Gastrocnemius medialis (tissue), 4 donors: ENCODE measurements around the gene ABR. TPM values are rescaled to one million over a fixed set of nuclear protein-coding genes. Genes with fewer than 3 reads are reported as not detected.
A peak's percentile ranks its signal among the peaks of the same experiment; 100 is the strongest.
"Not testable (repeated sequence)": the region's sequence is repeated elsewhere in the genome, so short reads cannot be mapped to it uniquely, and the experiment has no call there.

Source experiments
- ATAC-seq, 2 donors: fragments of 150-250 bp; one replicate each; pipeline ENCODE4 v1.9.1; 2016
- DNase-seq, 2 donors: peaks; one replicate each; pipeline ENCODE4 v3.0.0-alpha.2; 2019
- H3K27ac ChIP-seq, 4 donors: fragments of 200-600 bp; sonication (generic); 1 replicate in 1 of 4; 2 replicates in 3 of 4; pipeline ENCODE4 v1.5.1; 2016 to 2018; ENCODE audit warnings: mild to moderate bottlenecking in 2 of 4, moderate library complexity in 1 of 4
- H3K27me3 ChIP-seq, 3 donors: fragments of 200-600 bp; sonication (generic) in 2 of 3; 1 replicate in 1 of 3; 2 replicates in 2 of 3; pipeline versions ENCODE4 v1.5.1 to v1.6.0; 2016 to 2019; ENCODE audit warnings: mild to moderate bottlenecking in 1 of 3, moderate library complexity in 1 of 3
- H3K36me3 ChIP-seq, 2 donors: fragments of 200-600 bp; sonication (generic) in 1 of 2; one replicate each; pipeline ENCODE4 v1.5.1; 2017 to 2018
- H3K4me1 ChIP-seq, 2 donors: fragments of 200-600 bp; sonication (generic) in 1 of 2; one replicate each; pipeline ENCODE4 v1.5.1; 2016 to 2017; ENCODE audit warnings: mild to moderate bottlenecking in 2 of 2
- H3K4me3 ChIP-seq, 4 donors: fragments of 200-600 bp; sonication (generic) in 3 of 4; 1 replicate in 1 of 4; 2 replicates in 3 of 4; pipeline ENCODE4 v1.5.1; 2016 to 2019; ENCODE audit warnings: mild to moderate bottlenecking in 2 of 4
- H3K9me3 ChIP-seq, 3 donors: fragments of 200-600 bp; sonication (generic) in 2 of 3; 1 replicate in 1 of 3; 2 replicates in 2 of 3; pipeline ENCODE4 v1.5.1; 2016 to 2019
- POLR2A ChIP-seq, 2 donors: fragments of 450-650 bp; IDR thresholded peaks; one replicate each; pipeline ENCODE4 v1.6.1; 2017; ENCODE audit warnings: antibody characterized with exemption in 2 of 2, mild to moderate bottlenecking in 2 of 2, moderate library complexity in 2 of 2
- in situ Hi-C, 4 donors: fragments of 200-750 bp; cut with MboI; loops; one replicate each; pipeline versions ENCODE4 v1.15.0 to v1.8.0; 2017; ENCODE audit warnings: low sequenced_read_pairs in 4 of 4
- intact Hi-C: fragments of 100-400 bp; cut with DNase I; formaldehyde crosslinking; loops from one replicate; pipeline ENCODE4 v1.15.1; 2023; ENCODE audit warnings: low total_unique reads
- total RNA-seq, 4 donors: library from RNA; depleted of rRNA; stranded (reverse); fragments of >200 nt; gene quantifications; one replicate each; pipeline versions ENCODE4 v1.1.0 to v1.2.3, GENCODE V29; 2016
- TF ChIP-seq, protein P1 (sequence below), 5 experiments: fragments of 450-650 bp in 3 of 5; fragments of 200-600 bp in 2 of 5; sonication (generic) in 2 of 5; IDR thresholded peaks in 4 of 5; conservative IDR thresholded peaks in 1 of 5; 1 replicate in 4 of 5; 2 replicates in 1 of 5; pipeline ENCODE4 v1.5.1; 2016 to 2019; ENCODE audit warnings: antibody characterized with exemption in 5 of 5, mild to moderate bottlenecking in 3 of 5, moderate library complexity in 3 of 5

The ABR gene
- total RNA-seq, 4 donors from 2014 or later = 9.7 to 15.4 (median 12.8) TPM

DNA sequence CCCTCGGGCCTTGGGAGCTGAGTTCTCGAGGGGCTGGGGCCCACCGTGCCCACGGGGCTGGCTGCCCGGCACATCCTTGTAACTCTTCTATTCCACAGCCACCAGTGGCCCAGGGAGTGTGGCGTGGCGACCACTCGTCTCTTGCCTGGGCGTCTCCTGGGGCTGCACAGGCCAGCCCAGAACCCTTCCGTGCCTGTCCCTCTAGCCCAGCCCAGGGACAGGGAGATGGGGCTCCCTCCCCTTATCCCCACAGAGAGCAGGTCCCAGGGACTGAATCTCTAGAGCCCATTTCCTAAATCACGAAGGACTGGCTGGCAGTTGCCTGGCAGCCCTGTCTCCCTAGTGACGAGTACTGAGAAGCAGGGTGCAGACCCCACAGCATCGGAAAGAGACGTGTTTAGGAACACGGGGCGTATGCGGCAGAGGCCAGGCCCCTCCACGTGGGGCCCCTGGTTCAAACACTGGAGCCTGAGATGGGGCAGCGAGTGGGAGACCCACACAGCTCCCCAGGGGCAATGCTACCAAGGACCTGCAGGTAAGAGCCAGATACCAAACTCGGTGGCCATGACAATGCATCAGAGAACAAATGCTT lies 131.8 kb downstream of the ABR start:
- H3K36me3 ChIP-seq = no peaks in the 10 kb centered on the region
- in situ Hi-C loops (no loop called here), intact Hi-C loops (no loop called here)
- no peak for TF ChIP-seq POLR2A (IDR thresholded peaks at IDR 0.05)
- TF ChIP-seq, protein P1, sequence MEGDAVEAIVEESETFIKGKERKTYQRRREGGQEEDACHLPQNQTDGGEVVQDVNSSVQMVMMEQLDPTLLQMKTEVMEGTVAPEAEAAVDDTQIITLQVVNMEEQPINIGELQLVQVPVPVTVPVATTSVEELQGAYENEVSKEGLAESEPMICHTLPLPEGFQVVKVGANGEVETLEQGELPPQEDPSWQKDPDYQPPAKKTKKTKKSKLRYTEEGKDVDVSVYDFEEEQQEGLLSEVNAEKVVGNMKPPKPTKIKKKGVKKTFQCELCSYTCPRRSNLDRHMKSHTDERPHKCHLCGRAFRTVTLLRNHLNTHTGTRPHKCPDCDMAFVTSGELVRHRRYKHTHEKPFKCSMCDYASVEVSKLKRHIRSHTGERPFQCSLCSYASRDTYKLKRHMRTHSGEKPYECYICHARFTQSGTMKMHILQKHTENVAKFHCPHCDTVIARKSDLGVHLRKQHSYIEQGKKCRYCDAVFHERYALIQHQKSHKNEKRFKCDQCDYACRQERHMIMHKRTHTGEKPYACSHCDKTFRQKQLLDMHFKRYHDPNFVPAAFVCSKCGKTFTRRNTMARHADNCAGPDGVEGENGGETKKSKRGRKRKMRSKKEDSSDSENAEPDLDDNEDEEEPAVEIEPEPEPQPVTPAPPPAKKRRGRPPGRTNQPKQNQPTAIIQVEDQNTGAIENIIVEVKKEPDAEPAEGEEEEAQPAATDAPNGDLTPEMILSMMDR (IDR thresholded peaks at IDR 0.05 in 4 of 5, conservative IDR thresholded peaks at IDR 0.05 in 1 of 5) = no peak
- no peak for ATAC-seq
- H3K27me3 ChIP-seq = no peaks in the 10 kb centered on the region
- H3K9me3 ChIP-seq = no peaks in the 10 kb centered on the region
- no peak overlapping the region for H3K27ac ChIP-seq
- DNase-seq = no peak
- no peak overlapping the region for H3K4me3 ChIP-seq
- H3K4me1 ChIP-seq = peaks cover 0 to 8% of the 10 kb centered on the region in 2 donors

DNA sequence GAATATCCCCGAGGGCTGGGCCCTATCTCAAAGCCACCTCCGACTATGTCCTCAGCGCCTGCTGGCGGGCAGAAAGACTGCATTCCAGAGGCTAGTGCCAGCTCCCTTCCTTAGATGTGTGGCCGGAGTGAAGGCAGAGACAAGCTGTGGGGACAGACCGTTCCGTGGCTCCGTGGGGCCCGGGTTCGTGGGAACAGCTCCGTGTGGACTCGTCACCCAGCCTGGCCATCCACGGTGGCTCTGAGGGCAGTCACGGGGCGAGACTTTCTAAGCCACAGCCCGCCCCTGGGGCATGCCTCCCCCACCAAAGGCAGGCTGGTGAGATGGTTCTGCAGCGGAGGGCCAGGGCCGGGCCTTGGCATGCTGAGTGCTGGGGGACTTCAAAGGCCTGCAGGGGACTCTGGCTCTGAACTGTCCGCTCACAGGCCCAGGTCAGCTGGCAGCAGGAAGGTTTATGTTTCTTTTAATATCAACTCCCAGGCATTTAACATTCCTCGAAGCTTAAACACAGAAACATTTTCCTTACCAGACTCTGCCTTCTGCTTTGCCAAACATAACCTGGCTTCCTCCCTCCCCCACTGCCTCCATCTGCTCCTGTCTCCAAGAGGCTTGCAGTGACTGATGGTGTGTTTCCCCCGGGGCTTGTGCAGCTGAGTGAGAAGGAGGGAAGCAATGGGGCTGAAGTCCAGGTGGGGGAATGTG lies 132.5 kb downstream of the ABR start:
- Histone ChIP-seq H3K9me3 (no peaks in the 10 kb centered on the region), H3K4me3 (no peak overlapping the region), H3K4me1 (peaks cover 0 to 8% of the 10 kb centered on the region in 2 donors), H3K36me3 (no peaks in the 10 kb centered on the region), H3K27me3 (no peaks in the 10 kb centered on the region), H3K27ac (peak overlapping the region in 1 of 4 donors; percentile 46)
- DNase-seq = no peak
- in situ Hi-C loops = no loop called here
- TF ChIP-seq POLR2A (IDR thresholded peaks at IDR 0.05) = no peak
- TF ChIP-seq, protein P1 (IDR thresholded peaks at IDR 0.05 in 4 of 5, conservative IDR thresholded peaks at IDR 0.05 in 1 of 5) = no peak
- intact Hi-C loops = no loop called here
- ATAC-seq = no peak

DNA sequence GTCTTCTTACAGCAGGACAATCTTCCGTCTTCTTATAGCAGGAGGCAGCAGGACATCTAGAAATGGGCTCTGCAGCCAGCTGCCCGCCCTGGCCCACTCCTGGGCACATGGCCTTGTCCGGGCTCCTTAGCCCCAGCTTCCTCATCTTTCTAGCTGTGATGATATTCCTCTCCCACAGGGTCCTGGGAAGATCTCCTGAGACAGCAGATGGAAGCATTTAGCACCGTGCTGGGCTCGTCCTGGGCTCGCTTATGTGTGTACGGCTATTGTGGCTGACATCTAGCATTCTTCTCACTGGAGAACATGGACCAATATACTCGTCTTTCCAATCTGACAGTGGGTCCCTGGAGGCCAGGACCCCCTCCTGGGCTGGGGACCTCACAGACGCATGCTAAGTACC lies 134.3 kb downstream of the ABR start:
- ATAC-seq (no peak), DNase-seq (no peak)
- Histone ChIP-seq H3K36me3 (no peaks in the 10 kb centered on the region), H3K27ac (peak overlapping the region in 2 of 4 donors; percentile 68 to 78), H3K4me3 (no peak overlapping the region), H3K4me1 (peaks cover 0 to 16% of the 10 kb centered on the region in 2 donors), H3K9me3 (no peaks in the 10 kb centered on the region), H3K27me3 (no peaks in the 10 kb centered on the region)
- in situ Hi-C loops = no loop called here
- intact Hi-C loops = no loop called here
- TF ChIP-seq, protein P1 (IDR thresholded peaks at IDR 0.05 in 4 of 5, conservative IDR thresholded peaks at IDR 0.05 in 1 of 5) = no peak
- TF ChIP-seq POLR2A (IDR thresholded peaks at IDR 0.05) = no peak

DNA sequence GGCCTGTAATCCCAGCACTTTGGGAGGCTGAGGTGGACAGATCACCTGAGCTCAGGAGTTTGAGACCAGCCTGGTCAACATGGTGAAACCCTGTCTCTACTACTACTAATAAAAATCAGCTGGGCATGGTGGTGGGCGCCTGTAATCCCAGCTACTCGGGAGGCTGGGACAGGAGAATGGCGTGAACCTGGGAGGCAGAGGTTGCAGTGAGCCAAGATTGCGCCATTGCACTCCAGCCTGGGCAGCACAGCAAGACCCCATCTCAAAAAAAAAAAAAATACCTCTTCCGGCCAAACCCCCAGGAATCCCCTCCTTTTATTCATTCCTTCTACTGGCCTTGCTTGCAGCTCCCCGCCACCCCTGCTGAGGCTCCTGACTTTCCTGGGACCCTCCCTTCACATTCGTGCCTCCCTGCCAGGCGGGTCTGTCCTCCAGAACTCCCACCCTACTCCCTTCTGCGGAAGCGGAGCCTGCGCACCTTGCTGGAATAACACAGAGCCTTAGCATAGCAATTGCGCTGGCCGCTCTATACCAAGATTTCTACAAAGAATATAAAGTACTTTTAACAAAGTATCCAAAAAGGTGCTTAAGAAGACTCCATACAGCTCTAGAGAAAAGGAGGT lies 135.3 kb downstream of the ABR start:
- ATAC-seq, intact Hi-C loops, H3K36me3 ChIP-seq, in situ Hi-C loops, H3K9me3 ChIP-seq, DNase-seq, H3K27me3 ChIP-seq: not testable (repeated sequence)
- Histone ChIP-seq H3K4me1 (peaks cover 8 to 26% of the 10 kb centered on the region in 2 donors), H3K4me3 (peak overlapping the region in 1 of 4 donors; percentile 33), H3K27ac (peak overlapping the region; percentile 60 to 78 (median 67))

DNA sequence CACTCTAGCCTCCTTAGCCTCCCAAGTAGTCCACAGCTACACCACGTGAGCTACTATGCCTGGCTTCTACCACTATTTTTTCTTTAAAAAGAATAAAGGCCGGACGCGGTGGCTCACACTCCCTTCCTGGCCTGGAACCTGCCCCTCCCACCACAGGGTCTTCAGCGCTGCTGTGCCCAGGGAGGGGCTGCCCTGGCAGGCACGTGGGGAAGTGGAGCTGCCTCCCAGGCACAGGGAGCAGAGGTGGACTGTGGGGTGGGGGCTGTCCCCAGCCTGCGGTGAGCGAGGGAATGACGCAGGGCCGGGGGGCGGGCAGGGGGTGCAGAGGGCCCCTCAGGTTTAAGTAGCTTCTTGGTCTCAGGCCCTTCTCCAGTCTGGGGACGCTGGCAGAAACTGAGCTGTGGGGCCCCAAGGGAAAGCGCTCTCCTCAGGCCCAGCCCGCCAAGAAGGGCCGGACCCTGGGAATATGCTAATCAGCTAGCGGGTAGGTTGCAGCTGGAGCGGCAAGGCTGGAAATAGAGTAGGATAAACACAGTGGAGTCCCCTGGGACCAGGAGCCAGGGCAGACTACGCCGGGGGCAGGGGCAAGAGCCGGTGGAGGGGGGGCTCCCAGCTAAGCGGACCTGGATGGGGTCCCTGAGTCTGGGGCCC lies 136.1 kb downstream of the ABR start:
- intact Hi-C loops = no loop called here

More for the DNA sequence above, 136.1 kb downstream of the ABR start:
- TF ChIP-seq, protein P1 (IDR thresholded peaks at IDR 0.05 in 4 of 5, conservative IDR thresholded peaks at IDR 0.05 in 1 of 5) = no peak
- no peak for TF ChIP-seq POLR2A (IDR thresholded peaks at IDR 0.05)
- no peaks in the 10 kb centered on the region for H3K27me3 ChIP-seq
- H3K27ac ChIP-seq = peak overlapping the region; percentile 60 to 78 (median 67)
- H3K4me1 ChIP-seq = peaks cover 13 to 32% of the 10 kb centered on the region in 2 donors
- H3K36me3 ChIP-seq = no peaks in the 10 kb centered on the region
- in situ Hi-C loops = no loop called here
- H3K4me3 ChIP-seq = peak overlapping the region in 3 of 4 donors; percentile 32 to 38 (median 33)
- ATAC-seq = peak; percentile 35 to 68
- peak in 1 of 2 donors; percentile 34 for DNase-seq
- H3K9me3 ChIP-seq = no peaks in the 10 kb centered on the region
